ENCODE results near the gene AP3S1.

Gene AP3S1

DNA sequence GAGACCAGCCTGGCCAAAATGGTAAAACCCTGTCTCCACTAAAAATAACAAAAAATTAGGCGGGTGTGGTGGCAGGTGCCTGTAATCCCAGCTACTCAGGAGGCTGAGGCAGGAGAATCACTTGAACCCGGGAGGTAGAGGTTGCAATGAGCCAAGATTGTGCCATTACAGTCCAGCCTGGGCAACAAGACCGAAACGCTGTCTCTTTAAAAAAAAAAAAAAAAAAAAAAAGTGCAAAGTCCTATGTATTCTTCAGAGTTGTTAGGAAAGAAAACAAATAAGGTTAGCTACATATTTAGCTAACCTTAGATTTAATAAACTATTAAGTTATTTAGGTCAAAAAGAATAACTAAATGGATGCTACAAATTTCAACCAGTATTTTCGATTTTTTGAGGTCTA lies 11.8 kb upstream of the AP3S1 start:
- no peak overlapping the region for H3K4me3 ChIP-seq (ENCODE audit: low read length)
- no peak overlapping the region for H3K27ac ChIP-seq (ENCODE audit: low read length)
- peaks cover 29% of the 10 kb centered on the region for H3K36me3 ChIP-seq (ENCODE audit: control insufficient read depth, low read depth, low read length)
- H3K4me1 ChIP-seq (ENCODE audit: control insufficient read depth, low read depth, low read length) = peaks cover 5% of the 10 kb centered on the region
- H3K27me3 ChIP-seq (ENCODE audit: control insufficient read depth, insufficient read depth, low read length) = no peaks in the 10 kb centered on the region
- H3K9me3 ChIP-seq (ENCODE audit: control insufficient read depth, low read depth, low read length) = no peaks in the 10 kb centered on the region
- no peak overlapping the region for H3K9ac ChIP-seq (ENCODE audit: low read length)

- H3K27me3 ChIP-seq (ENCODE audit: control insufficient read depth, insufficient read depth, low read length) = no peaks in the 10 kb centered on the region
- H3K4me3 ChIP-seq (ENCODE audit: low read length) = no peak overlapping the region
- peaks cover 5% of the 10 kb centered on the region for H3K4me1 ChIP-seq (ENCODE audit: control insufficient read depth, low read depth, low read length)
- no peak overlapping the region for H3K9ac ChIP-seq (ENCODE audit: low read length)
- no peak overlapping the region for H3K27ac ChIP-seq (ENCODE audit: low read length)
- peaks cover 43% of the 10 kb centered on the region for H3K36me3 ChIP-seq (ENCODE audit: control insufficient read depth, low read depth, low read length)
- no peaks in the 10 kb centered on the region for H3K9me3 ChIP-seq (ENCODE audit: control insufficient read depth, low read depth, low read length)
Observed at GRCh38 chr5:115831163-115831768, 10.5 kb upstream of the AP3S1 start.

- H3K36me3 ChIP-seq (ENCODE audit: control insufficient read depth, low read depth, low read length) = peaks cover 51% of the 10 kb centered on the region
- no peak overlapping the region for H3K4me3 ChIP-seq (ENCODE audit: low read length)
- H3K27ac ChIP-seq (ENCODE audit: low read length) = no peak overlapping the region
Observed at GRCh38 chr5:115835481-115835880, 6.3 kb upstream of the AP3S1 start.

GRCh38 chr5:115838885-115839518 lies 2.7 kb upstream of the AP3S1 start:
- H3K27me3 ChIP-seq (ENCODE audit: control insufficient read depth, insufficient read depth, low read length) = peaks cover 13% of the 10 kb centered on the region
- H3K27ac ChIP-seq (ENCODE audit: low read length) = no peak overlapping the region
- no peaks in the 10 kb centered on the region for H3K9me3 ChIP-seq (ENCODE audit: control insufficient read depth, low read depth, low read length)
- H3K4me3 ChIP-seq (ENCODE audit: low read length) = no peak overlapping the region
- peaks cover 36% of the 10 kb centered on the region for H3K36me3 ChIP-seq (ENCODE audit: control insufficient read depth, low read depth, low read length)
- peaks cover 7% of the 10 kb centered on the region for H3K4me1 ChIP-seq (ENCODE audit: control insufficient read depth, low read depth, low read length)
- H3K9ac ChIP-seq (ENCODE audit: low read length) = no peak overlapping the region

More at GRCh38 chr5:115835481-115835880, 6.3 kb upstream of the AP3S1 start:
- Histone ChIP-seq H3K4me1 (ENCODE audit: control insufficient read depth, low read depth, low read length) (peaks cover 5% of the 10 kb centered on the region), H3K9me3 (ENCODE audit: control insufficient read depth, low read depth, low read length) (no peaks in the 10 kb centered on the region), H3K9ac (ENCODE audit: low read length) (no peak overlapping the region), H3K27me3 (ENCODE audit: control insufficient read depth, insufficient read depth, low read length) (no peaks in the 10 kb centered on the region)

GRCh38 chr5:115840873-115841272 lies 862 bp upstream of the AP3S1 start:
- Histone ChIP-seq H3K9me3 (ENCODE audit: control insufficient read depth, low read depth, low read length) (no peaks in the 10 kb centered on the region), H3K27me3 (ENCODE audit: control insufficient read depth, insufficient read depth, low read length) (peaks cover 13% of the 10 kb centered on the region), H3K9ac (ENCODE audit: low read length) (peak overlapping the region; percentile 95), H3K4me3 (ENCODE audit: low read length) (peak overlapping the region; percentile 96), H3K4me1 (ENCODE audit: control insufficient read depth, low read depth, low read length) (peaks cover 7% of the 10 kb centered on the region), H3K36me3 (ENCODE audit: control insufficient read depth, low read depth, low read length) (peaks cover 22% of the 10 kb centered on the region), H3K27ac (ENCODE audit: low read length) (peak overlapping the region; percentile 91)

DNA sequence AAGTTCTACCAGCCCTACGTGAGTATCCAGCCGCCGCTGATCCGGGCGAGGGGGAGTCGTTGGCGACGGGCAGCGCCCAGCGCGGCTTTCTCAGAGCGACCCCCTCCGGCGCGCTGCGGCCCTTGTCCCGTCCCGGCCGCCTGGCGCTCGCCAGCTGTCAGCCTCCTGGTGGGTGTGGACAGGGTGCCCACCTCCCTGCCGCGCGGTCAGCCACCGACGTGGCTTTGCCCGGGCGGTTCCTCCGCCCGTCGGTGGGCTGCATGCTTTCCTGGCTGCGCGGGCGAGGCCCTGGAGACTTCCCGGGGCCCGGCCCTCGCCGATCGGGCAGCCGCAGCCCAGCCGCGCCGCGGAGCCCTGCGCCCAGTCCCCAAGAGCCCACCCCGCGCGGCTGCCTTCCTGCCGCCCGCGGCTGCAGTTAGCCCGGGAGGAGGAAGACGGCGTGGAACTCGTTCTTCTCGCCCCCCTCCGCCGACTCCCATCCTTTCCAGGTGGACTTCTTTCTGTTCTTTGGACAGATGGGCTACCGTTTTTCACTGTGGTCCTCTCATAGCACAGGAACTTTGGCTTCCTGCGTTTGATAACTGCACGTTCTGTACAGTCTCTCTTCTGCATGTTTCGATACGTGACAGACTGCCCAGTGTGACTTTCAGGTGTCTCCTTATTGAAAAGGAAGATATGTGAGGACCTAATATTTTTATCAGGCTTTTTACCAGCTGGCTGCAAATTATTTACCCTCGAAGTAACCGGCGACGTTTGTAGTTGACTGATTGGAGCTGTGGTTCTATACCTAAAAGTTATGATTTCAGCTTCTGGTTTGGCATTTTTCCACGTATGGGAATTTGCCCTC lies 577 bp downstream of the AP3S1 start:
- H3K27ac ChIP-seq (ENCODE audit: low read length) = no peak overlapping the region
- peak overlapping the region; percentile 95 for H3K9ac ChIP-seq (ENCODE audit: low read length)
- H3K4me1 ChIP-seq (ENCODE audit: control insufficient read depth, low read depth, low read length) = peaks cover 7% of the 10 kb centered on the region
- no peaks in the 10 kb centered on the region for H3K9me3 ChIP-seq (ENCODE audit: control insufficient read depth, low read depth, low read length)
- H3K36me3 ChIP-seq (ENCODE audit: control insufficient read depth, low read depth, low read length) = peaks cover 7% of the 10 kb centered on the region
- H3K4me3 ChIP-seq (ENCODE audit: low read length) = peak overlapping the region; percentile 96
- peaks cover 13% of the 10 kb centered on the region for H3K27me3 ChIP-seq (ENCODE audit: control insufficient read depth, insufficient read depth, low read length)

DNA sequence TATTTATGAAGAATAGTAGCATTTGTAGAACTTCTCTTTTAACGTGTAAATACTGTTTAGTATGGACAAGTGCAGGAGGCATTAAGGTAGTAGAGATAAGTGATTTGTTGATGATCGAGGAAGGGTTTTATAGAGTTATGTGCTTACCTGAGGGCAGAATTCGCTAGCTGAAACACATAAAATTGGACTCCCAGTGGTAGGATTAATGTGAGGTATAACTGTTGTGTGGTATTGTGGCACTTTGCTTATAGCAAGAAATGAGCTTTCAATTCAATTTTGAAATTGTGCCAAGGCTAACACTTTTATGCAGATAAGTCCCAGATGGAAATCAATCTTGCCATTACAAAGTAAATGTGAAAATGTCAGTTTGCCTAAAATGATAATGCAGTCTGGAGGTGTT lies 1.2 kb downstream of the AP3S1 start:
- Histone ChIP-seq H3K9me3 (ENCODE audit: control insufficient read depth, low read depth, low read length) (no peaks in the 10 kb centered on the region), H3K36me3 (ENCODE audit: control insufficient read depth, low read depth, low read length) (peaks cover under 1% of the 10 kb centered on the region), H3K27ac (ENCODE audit: low read length) (no peak overlapping the region), H3K9ac (ENCODE audit: low read length) (peak overlapping the region; percentile 95), H3K4me1 (ENCODE audit: control insufficient read depth, low read depth, low read length) (peaks cover 7% of the 10 kb centered on the region), H3K4me3 (ENCODE audit: low read length) (peak overlapping the region; percentile 96), H3K27me3 (ENCODE audit: control insufficient read depth, insufficient read depth, low read length) (peaks cover 13% of the 10 kb centered on the region)

GRCh38 chr5:115843444-115844130 lies 1.9 kb downstream of the AP3S1 start:
- no peaks in the 10 kb centered on the region for H3K36me3 ChIP-seq (ENCODE audit: control insufficient read depth, low read depth, low read length)
- H3K27ac ChIP-seq (ENCODE audit: low read length) = no peak overlapping the region
- H3K27me3 ChIP-seq (ENCODE audit: control insufficient read depth, insufficient read depth, low read length) = peaks cover 13% of the 10 kb centered on the region
- no peaks in the 10 kb centered on the region for H3K9me3 ChIP-seq (ENCODE audit: control insufficient read depth, low read depth, low read length)
- H3K4me3 ChIP-seq (ENCODE audit: low read length) = peak overlapping the region; percentile 96
- H3K4me1 ChIP-seq (ENCODE audit: control insufficient read depth, low read depth, low read length) = peaks cover 7% of the 10 kb centered on the region
- no peak overlapping the region for H3K9ac ChIP-seq (ENCODE audit: low read length)

DNA sequence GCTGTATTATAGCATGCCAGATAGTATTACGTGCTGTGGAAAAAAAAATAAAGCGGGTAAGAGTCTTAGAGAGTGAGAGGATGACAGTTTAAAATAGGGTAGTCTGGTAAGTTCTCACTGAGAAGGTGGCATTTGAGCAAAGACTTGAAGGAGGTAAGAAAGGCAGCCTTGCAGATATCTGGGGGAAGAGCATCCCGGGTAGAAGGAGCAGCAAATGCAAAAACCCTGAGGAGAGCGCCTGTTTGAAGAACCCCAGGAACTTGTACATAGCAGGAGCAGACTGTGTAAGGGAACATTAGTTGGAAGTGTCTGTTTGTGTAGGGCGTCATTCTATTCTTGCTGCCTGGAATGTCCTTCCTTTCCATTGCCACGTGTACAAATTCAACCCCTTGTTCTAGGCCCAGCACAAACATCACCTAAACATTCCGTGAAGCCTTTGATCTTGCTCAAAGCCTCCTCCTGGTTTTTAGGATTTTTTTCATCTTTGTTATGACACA lies 2.6 kb downstream of the AP3S1 start:
- H3K4me3 ChIP-seq (ENCODE audit: low read length) = no peak overlapping the region
- H3K27me3 ChIP-seq (ENCODE audit: control insufficient read depth, insufficient read depth, low read length) = peaks cover 13% of the 10 kb centered on the region
- no peak overlapping the region for H3K9ac ChIP-seq (ENCODE audit: low read length)
- H3K9me3 ChIP-seq (ENCODE audit: control insufficient read depth, low read depth, low read length) = no peaks in the 10 kb centered on the region
- peaks cover 7% of the 10 kb centered on the region for H3K4me1 ChIP-seq (ENCODE audit: control insufficient read depth, low read depth, low read length)
- H3K27ac ChIP-seq (ENCODE audit: low read length) = no peak overlapping the region
- no peaks in the 10 kb centered on the region for H3K36me3 ChIP-seq (ENCODE audit: control insufficient read depth, low read depth, low read length)

GRCh38 chr5:115847290-115847689 lies 5.6 kb downstream of the AP3S1 start:
- H3K9ac ChIP-seq (ENCODE audit: low read length) = no peak overlapping the region
- H3K27ac ChIP-seq (ENCODE audit: low read length) = no peak overlapping the region
- H3K9me3 ChIP-seq (ENCODE audit: control insufficient read depth, low read depth, low read length) = no peaks in the 10 kb centered on the region
- no peaks in the 10 kb centered on the region for H3K36me3 ChIP-seq (ENCODE audit: control insufficient read depth, low read depth, low read length)
- H3K4me3 ChIP-seq (ENCODE audit: low read length) = no peak overlapping the region
- peaks cover 7% of the 10 kb centered on the region for H3K4me1 ChIP-seq (ENCODE audit: control insufficient read depth, low read depth, low read length)
- H3K27me3 ChIP-seq (ENCODE audit: control insufficient read depth, insufficient read depth, low read length) = peaks cover 13% of the 10 kb centered on the region

DNA sequence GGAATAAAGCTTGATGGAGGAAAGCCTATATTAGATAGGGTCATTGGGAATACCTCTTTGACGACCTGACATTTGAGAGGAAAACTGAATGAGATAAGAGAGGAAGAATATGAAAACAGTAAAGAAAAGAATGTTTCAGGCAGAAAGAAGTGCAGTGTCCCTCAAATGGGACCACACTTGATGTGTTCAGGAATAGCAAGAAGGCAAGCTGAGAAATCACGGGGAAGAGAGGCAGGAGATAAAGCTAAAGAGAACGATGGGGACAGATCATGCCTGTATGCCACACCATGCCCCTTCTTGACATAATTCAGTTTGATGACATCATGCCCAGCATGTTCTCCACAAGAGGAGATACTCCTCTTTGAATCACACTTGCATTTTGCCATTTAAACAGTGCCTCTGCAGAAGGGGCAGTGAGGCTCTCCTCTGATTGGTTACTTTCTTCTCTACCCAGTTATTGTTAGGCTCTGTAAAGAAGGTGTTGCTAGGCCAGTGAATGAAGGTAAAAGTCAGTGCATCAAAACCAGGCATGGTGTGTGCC lies 7.6 kb downstream of the AP3S1 start:
- Histone ChIP-seq H3K27me3 (ENCODE audit: control insufficient read depth, insufficient read depth, low read length) (no peaks in the 10 kb centered on the region), H3K27ac (ENCODE audit: low read length) (no peak overlapping the region), H3K4me3 (ENCODE audit: low read length) (no peak overlapping the region), H3K36me3 (ENCODE audit: control insufficient read depth, low read depth, low read length) (no peaks in the 10 kb centered on the region), H3K9me3 (ENCODE audit: control insufficient read depth, low read depth, low read length) (no peaks in the 10 kb centered on the region), H3K4me1 (ENCODE audit: control insufficient read depth, low read depth, low read length) (no peaks in the 10 kb centered on the region), H3K9ac (ENCODE audit: low read length) (no peak overlapping the region)
